Kidney epithelial cell (primary cell): ENCODE results near the gene FAM131B. TPM values are rescaled to one million over a fixed set of nuclear protein-coding genes. Genes with fewer than 3 reads are reported as not detected.
A peak's percentile ranks its signal among the peaks of the same experiment; 100 is the strongest.

Source experiments
- DNase-seq: peaks from one replicate; pipeline ENCODE4 v3.0.0-alpha.2; 2010; ENCODE audit warnings: low read depth
- H3K27me3 ChIP-seq: 2 replicates; pipeline ENCODE4 v1.6.0; 2011; ENCODE audit warnings: low read length; ENCODE audit not compliant: control insufficient read depth, insufficient read depth
- H3K36me3 ChIP-seq: 2 replicates; pipeline ENCODE4 v1.5.1; 2011; ENCODE audit warnings: low read length; ENCODE audit not compliant: control insufficient read depth, insufficient read depth
- H3K4me3 ChIP-seq: 2 replicates; pipeline ENCODE4 v1.5.1; 2011; ENCODE audit warnings: low read depth, mild to moderate bottlenecking, control low read depth, low read length
- CTCF ChIP-seq: IDR thresholded peaks from 2 replicates; pipeline ENCODE4 v1.5.1; 2011; ENCODE audit warnings: mild to moderate bottlenecking, moderate library complexity, low read length, control low read depth, inconsistent platforms; ENCODE audit not compliant: insufficient read depth, poor library complexity, severe bottlenecking
- total RNA-seq: library from RNA; depleted of rRNA; stranded (reverse); fragments of >200 nt; gene quantifications from 2 replicates; pipeline ENCODE4 v1.2.3, GENCODE V29; 2015

The FAM131B gene
- total RNA-seq, 1 donor from 2014 or later: 1.3 TPM

DNA sequence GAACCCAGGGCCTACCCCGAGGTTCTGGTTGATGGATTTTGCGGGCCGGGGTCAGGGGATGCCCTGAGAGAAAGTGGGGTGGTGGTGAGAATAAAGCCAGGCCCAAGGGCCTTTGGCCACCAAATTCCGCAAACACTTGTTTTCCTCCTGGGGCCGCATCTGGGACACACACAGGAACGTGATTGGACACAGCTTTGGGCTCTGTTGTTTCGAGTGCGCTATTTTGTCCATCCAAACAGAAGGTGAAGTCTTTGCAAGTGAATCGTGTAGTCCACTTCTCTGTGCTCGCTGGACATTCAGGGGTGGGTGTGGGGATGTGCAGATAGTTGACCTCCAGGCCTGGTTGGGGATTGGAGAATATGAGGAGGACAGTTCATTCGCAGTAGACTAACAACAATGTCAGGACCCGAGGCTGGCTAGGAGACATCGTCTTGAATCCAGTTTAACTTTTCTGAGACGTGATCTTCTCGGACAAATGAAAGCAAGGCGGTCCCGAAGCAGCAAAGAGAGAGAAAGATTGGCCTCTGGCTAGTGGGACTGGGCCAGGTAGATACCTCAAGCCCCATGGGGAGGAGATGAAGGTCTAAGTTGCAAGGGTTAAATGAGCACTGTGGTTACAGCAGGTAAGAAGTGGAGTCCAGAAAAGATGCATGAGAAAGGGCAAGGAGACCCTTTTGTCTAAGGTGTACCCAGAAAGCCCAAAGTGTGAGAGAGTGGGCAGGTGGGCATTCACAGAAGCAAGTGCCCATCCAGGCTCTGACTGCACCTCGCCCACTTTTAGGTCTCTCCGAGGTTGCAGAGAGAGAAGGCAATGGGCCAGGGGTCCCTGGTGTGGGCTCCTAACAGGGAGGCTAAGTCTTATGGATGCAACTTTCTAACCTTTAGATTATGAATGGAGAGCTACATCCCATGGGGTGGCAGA, 764 bp upstream of the FAM131B start:
- TF ChIP-seq CTCF: no peak
- Histone ChIP-seq H3K36me3 (peaks cover 1% of the 10 kb centered on the region), H3K27me3 (peaks cover 38% of the 10 kb centered on the region), H3K4me3 (no peak overlapping the region)
- no peak for DNase-seq

GRCh38 chr7:143361552-143362130, 872 bp downstream of the FAM131B start:
- no peaks in the 10 kb centered on the region for H3K36me3 ChIP-seq
- no peak for TF ChIP-seq CTCF
- H3K27me3 ChIP-seq: peaks cover 38% of the 10 kb centered on the region
- peak overlapping the region; percentile 43 for H3K4me3 ChIP-seq
- DNase-seq: no peak

GRCh38 chr7:143360788-143361551, 1.5 kb downstream of the FAM131B start:
- Histone ChIP-seq H3K4me3 (no peak overlapping the region), H3K36me3 (no peaks in the 10 kb centered on the region), H3K27me3 (peaks cover 38% of the 10 kb centered on the region)
- TF ChIP-seq CTCF: no peak
- DNase-seq: no peak

DNA sequence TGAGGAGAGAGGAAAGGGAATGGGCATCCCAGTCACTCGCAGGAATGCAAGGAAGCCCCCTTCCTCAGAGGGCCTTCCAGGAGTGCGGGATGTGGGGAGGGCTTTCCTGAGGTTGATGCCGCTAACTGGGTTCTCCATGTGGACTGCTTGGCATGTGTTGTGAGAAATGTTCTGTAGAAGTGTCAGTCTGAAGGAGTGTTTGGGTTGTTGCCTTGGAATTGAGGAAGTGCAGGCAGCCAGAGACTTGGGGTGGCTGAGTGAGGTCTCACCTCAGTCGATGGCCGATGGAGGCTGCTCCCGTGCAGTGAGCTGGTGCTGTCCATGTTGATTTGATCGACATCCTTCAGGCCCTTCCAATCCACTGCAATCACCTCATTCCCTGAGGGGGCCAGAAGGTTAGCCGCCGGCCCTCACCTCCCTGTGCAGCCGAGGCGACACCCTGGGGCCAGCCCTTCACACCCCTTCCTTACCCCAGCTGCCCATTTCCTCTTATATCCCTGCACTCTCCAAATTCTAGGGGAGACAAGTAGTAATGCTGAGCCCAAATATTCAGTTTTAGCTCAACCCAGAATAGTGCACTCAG, 2.7 kb downstream of the FAM131B start:
- Histone ChIP-seq H3K36me3 (no peaks in the 10 kb centered on the region), H3K27me3 (peaks cover 38% of the 10 kb centered on the region), H3K4me3 (no peak overlapping the region)
- no peak for TF ChIP-seq CTCF
- no peak for DNase-seq

- no peak for TF ChIP-seq CTCF
- no peaks in the 10 kb centered on the region for H3K36me3 ChIP-seq
- no peak for DNase-seq
- H3K27me3 ChIP-seq: peaks cover 37% of the 10 kb centered on the region
- no peak overlapping the region for H3K4me3 ChIP-seq
These were observed 3.9 kb downstream of the FAM131B start for GRCh38 chr7:143358626-143359025.
